WI38 (cell line): ENCODE data around the gene SUCLG2.

Experiments
- H3K4me3 ChIP-seq: 2 replicates; pipeline ENCODE4 v1.5.1; 2011; ENCODE audit warnings: low read depth, mild to moderate bottlenecking, control low read depth, low read length
- CTCF ChIP-seq: IDR thresholded peaks from 2 replicates; pipeline ENCODE4 v1.5.1; 2012; ENCODE audit warnings: low read depth, mild to moderate bottlenecking, control low read depth, low read length

SUCLG2 gene

GRCh38 chr3:67518236-67518635, 136.2 kb downstream of the SUCLG2 start:
- no peak for TF ChIP-seq CTCF
- H3K4me3 ChIP-seq: no peak overlapping the region

GRCh38 chr3:67517781-67518180, 136.6 kb downstream of the SUCLG2 start:
- TF ChIP-seq CTCF: no peak

DNA sequence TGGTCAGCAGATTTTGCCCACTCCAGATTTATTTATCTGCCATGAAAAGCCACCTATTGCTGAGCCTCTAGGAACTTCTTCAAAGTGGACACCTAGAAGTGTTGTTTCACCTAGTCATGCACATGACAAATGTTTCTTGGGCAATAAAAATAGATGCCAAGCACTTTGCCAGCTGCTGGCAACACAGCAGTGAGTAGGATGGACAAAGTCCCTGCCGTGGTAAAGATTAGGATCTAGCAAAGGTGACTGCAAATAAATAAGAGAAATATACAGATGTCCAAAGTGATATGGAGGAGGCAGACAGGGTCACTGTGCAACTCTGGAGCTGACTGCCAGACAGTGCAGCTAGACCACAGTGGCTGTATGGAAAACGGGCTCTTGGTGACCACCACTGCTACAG, 137.9 kb downstream of the SUCLG2 start:
- TF ChIP-seq CTCF: no peak
- no peak overlapping the region for H3K4me3 ChIP-seq

More at GRCh38 chr3:67517781-67518180, 136.6 kb downstream of the SUCLG2 start:
- H3K4me3 ChIP-seq: no peak overlapping the region

- no peak for TF ChIP-seq CTCF
- no peak overlapping the region for H3K4me3 ChIP-seq
These were observed 138.6 kb downstream of the SUCLG2 start for GRCh38 chr3:67515778-67516177.

DNA sequence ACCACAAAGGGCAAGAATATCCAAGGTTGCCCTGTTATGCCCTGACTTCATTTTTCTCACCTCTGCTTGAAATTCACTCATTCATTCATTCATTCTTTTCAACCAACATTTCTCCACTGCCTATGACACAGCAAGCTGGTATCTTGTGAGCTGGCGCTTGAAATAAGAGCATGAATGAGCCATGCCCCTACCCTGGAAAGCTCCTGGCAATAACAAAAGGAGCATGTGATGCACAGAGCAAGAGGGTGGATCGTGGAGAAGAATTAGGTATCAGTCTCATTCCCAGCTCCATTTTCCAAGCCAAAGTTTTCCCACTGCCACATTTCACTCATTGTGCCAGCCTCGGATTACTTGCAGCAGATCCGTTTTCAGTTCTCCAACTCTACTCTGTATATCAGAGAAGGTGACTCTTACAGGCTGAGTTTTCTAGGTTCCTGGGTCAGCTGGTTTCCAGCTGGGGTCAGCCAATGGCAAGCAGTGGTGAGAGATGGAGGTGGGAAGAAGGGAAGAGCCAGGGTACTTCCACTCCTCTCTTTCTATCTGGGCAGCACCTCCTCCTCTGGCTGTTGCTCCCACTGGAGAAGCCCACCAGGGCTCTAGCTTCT, 144.8 kb downstream of the SUCLG2 start:
- TF ChIP-seq CTCF: no peak
- H3K4me3 ChIP-seq: no peak overlapping the region

DNA sequence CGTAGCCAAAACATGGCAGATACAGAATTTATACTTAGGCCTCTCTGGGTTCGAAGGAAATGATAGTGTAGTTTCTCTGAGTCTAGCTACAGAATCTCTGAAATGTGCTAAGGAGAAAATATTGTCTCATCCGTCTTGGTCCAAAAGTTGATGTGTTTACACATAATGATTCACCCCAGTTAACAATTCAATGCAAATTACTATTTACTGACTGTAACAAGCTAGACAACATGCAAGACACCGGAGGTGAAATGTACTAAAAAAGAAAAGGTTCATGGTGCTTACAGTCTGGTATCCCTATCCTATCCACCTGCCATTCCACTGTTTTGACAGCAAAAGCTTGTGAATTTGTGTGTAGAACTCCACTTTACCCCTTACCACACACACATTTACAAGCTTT, 146.8 kb downstream of the SUCLG2 start:
- H3K4me3 ChIP-seq: no peak overlapping the region
- TF ChIP-seq CTCF: no peak

GRCh38 chr3:67500709-67501108, 153.7 kb downstream of the SUCLG2 start:
- no peak overlapping the region for H3K4me3 ChIP-seq
- TF ChIP-seq CTCF: no peak
